ENCODE measurements around the gene CACNB4.

DNA sequence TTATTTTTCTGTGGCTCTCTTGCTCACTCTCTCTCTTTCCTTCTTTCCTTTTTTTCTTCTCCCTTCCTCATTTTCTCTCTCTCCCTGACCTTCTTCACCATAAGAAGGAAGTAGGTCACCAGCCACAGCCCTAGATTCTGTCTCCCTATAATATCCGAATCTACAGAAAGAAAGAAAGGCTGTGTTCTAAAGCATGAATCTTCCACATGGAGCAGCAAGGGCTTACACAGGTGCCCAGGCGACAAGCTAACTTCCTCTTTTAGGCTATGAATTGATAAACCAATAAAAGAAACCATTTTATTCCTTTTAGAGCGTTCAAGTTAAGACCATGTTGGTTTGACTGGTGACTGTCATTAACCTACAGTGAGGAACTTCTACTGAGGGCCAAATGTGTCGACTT, 49.3 kb downstream of the CACNB4 start:
- no peak for TF ChIP-seq POLR2A (IDR thresholded peaks at IDR 0.05)
- TF ChIP-seq POLR2AphosphoS5 (IDR thresholded peaks at IDR 0.05), result no peak
- TF ChIP-seq, protein P1, sequence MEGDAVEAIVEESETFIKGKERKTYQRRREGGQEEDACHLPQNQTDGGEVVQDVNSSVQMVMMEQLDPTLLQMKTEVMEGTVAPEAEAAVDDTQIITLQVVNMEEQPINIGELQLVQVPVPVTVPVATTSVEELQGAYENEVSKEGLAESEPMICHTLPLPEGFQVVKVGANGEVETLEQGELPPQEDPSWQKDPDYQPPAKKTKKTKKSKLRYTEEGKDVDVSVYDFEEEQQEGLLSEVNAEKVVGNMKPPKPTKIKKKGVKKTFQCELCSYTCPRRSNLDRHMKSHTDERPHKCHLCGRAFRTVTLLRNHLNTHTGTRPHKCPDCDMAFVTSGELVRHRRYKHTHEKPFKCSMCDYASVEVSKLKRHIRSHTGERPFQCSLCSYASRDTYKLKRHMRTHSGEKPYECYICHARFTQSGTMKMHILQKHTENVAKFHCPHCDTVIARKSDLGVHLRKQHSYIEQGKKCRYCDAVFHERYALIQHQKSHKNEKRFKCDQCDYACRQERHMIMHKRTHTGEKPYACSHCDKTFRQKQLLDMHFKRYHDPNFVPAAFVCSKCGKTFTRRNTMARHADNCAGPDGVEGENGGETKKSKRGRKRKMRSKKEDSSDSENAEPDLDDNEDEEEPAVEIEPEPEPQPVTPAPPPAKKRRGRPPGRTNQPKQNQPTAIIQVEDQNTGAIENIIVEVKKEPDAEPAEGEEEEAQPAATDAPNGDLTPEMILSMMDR (IDR thresholded peaks at IDR 0.05 in 8 of 11, conservative IDR thresholded peaks at IDR 0.05 in 3 of 11), result no peak
